IPS-20b (cell line): ENCODE measurements around the gene P2RY6.
A peak's percentile ranks its signal among the peaks of the same experiment; 100 is the strongest.

Source experiments
- H3K27ac ChIP-seq: one replicate; pipeline ENCODE4 v1.5.1; 2013; ENCODE audit warnings: low read length
- H3K27me3 ChIP-seq: 2 replicates; pipeline ENCODE4 v1.6.1; 2013; ENCODE audit warnings: mild to moderate bottlenecking, low read length, inconsistent platforms; ENCODE audit not compliant: insufficient read depth
- H3K36me3 ChIP-seq: 2 replicates; pipeline ENCODE4 v1.6.1; 2013; ENCODE audit warnings: low read depth, mild to moderate bottlenecking, inconsistent platforms, low read length, moderate library complexity; ENCODE audit not compliant: insufficient read depth
- H3K4me1 ChIP-seq: 2 replicates; pipeline ENCODE4 v1.6.1; 2013; ENCODE audit warnings: mild to moderate bottlenecking, control low read depth, inconsistent platforms, low read length, moderate library complexity; ENCODE audit not compliant: insufficient read depth
- H3K4me3 ChIP-seq: 2 replicates; pipeline ENCODE4 v1.5.1; 2013; ENCODE audit warnings: mild to moderate bottlenecking, low read length, inconsistent platforms
- H3K9ac ChIP-seq: 2 replicates; pipeline ENCODE4 v1.6.1; 2013; ENCODE audit warnings: low read depth, mild to moderate bottlenecking, inconsistent platforms, low read length, moderate library complexity
- H3K9me3 ChIP-seq: 2 replicates; pipeline ENCODE4 v1.6.1; 2013; ENCODE audit warnings: mild to moderate bottlenecking, low read depth, low read length, inconsistent platforms; ENCODE audit not compliant: insufficient read depth

Gene P2RY6

DNA sequence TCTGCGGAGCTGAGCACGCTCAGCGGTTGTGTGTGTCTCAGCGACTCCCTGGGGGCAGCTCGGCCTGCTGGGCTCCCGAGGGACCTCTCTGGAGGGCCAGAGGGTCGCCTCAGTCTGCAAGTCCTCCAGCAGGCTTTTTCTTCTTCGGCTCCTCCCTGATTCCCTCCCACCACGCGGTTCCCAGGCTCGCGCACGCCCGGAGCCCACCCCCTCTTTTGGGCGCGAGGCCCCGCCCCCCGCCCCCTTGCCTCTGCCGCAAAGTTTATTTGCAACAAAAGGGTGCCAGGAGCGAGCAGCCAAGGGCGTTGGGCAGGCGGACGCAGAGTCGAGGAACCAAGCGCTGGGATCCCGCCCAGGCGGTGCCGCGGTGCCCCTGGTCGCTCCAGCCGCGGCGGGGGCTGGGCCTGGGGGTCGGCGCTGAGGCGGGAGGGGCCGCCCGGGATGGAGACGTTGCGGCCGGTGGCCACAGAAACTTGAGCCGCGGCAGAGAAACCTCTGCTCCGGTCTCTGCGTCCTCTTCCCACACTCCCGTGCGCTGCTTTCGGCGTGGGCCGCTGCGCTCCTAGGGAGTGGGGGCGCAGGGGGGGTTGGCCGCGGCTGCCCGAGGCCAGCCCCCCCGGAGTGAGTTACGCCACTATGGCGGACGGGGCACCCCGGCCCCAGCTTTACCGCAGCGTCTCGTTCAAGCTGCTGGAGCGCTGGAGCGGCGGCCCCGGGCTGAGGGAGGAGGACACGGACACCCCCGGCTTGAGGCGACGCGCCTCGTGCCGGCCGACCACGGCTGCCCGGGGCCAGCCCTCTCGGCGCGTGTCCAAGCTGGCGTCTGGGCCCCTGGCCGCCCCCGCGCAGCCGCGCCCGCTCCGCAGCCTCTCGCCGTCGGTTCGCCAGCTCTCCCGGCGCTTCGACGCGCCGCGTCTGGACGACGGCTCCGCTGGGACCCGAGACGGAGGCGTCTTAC, 36.1 kb downstream of the P2RY6 start, which contains the start of gene ARHGEF17:
Gene ARHGEF17 (plus strand): TSS at position 274 of the 958 bp plus-strand sequence. CDS start 363 bp downstream, at position 637.
- H3K4me3 ChIP-seq = peak within 1 kb of the TSS; percentile 93
- no peak within 1 kb of the TSS for H3K27ac ChIP-seq
- peaks cover 63% of the 10 kb centered on the region for H3K27me3 ChIP-seq
- no peaks in the 10 kb centered on the region for H3K36me3 ChIP-seq
- no peaks in the 10 kb centered on the region for H3K9me3 ChIP-seq
- H3K9ac ChIP-seq = peak within 1 kb of the TSS; percentile 79
- peaks cover 6% of the 10 kb centered on the region; the same call in 1 of the 2 replicates for H3K4me1 ChIP-seq

DNA sequence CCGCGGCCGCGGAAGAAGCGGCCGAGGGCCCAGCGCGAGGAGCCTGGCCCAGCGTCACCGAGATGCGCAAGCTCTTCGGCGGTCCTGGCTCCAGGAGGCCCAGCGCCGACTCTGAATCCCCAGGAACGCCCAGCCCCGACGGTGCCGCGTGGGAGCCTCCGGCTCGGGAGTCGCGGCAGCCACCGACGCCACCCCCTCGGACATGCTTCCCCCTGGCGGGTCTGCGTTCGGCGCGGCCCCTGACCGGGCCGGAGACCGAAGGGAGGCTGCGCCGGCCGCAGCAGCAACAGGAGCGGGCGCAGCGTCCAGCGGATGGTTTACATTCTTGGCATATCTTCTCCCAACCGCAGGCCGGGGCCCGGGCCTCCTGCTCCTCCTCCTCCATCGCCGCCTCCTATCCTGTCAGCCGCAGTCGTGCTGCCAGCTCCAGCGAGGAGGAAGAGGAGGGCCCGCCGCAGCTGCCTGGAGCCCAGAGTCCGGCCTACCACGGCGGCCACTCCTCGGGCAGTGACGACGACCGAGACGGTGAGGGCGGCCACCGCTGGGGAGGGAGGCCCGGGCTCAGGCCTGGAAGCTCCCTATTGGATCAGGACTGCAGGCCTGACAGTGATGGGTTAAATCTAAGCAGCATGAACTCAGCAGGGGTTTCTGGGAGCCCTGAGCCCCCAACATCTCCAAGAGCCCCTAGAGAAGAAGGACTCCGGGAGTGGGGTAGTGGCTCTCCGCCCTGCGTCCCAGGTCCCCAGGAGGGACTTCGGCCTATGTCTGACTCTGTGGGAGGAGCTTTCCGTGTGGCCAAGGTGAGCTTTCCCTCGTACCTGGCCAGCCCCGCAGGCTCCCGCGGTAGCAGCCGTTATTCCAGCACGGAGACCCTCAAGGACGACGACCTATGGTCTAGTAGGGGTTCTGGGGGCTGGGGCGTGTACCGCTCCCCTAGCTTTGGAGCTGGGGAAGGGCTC, 37.1 kb downstream of the P2RY6 start:
- H3K9ac ChIP-seq = peak overlapping the region; percentile 65; the same call in 1 of the 2 replicates
- H3K27me3 ChIP-seq = peaks cover 63% of the 10 kb centered on the region
- H3K36me3 ChIP-seq = no peaks in the 10 kb centered on the region
- peaks cover 6% of the 10 kb centered on the region; the same call in 1 of the 2 replicates for H3K4me1 ChIP-seq
- H3K4me3 ChIP-seq = peak overlapping the region; percentile 93
- H3K27ac ChIP-seq = no peak overlapping the region
- no peaks in the 10 kb centered on the region for H3K9me3 ChIP-seq

DNA sequence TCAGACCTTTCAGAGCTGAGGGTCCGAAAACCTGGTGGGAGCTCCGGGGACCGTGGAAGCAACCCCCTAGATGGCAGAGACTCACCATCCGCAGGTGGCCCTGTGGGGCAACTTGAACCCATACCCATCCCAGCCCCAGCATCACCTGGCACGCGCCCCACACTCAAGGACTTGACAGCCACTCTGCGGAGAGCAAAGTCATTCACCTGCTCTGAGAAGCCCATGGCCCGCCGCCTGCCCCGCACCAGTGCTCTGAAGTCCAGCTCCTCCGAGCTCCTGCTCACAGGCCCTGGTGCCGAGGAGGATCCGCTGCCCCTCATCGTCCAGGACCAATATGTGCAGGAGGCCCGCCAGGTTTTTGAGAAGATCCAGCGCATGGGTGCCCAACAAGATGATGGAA, 37.9 kb downstream of the P2RY6 start:
- peaks cover 13% of the 10 kb centered on the region for H3K4me1 ChIP-seq
- H3K9ac ChIP-seq = no peak overlapping the region

DNA sequence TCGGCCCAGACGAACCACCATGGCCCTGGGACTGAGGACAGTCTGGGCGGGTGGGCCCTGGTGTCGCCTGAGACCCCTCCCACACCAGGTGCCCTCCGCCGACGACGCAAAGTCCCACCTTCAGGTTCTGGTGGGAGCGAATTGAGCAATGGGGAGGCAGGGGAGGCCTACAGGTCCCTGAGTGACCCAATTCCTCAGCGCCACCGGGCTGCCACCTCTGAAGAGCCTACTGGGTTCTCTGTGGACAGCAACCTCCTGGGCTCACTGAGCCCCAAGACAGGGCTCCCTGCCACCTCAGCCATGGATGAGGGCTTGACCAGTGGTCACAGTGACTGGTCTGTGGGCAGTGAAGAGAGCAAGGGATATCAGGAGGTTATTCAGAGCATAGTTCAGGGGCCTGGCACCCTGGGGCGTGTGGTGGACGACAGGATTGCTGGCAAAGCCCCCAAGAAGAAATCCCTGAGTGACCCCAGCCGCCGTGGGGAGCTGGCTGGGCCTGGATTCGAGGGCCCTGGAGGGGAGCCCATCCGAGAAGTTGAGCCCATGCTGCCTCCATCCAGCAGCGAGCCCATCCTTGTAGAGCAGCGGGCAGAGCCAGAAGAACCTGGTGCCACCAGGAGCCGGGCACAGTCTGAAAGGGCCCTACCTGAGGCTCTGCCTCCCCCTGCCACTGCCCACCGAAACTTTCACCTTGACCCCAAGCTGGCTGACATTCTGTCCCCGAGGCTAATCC, 38.7 kb downstream of the P2RY6 start:
- Histone ChIP-seq H3K27ac (no peak overlapping the region), H3K4me3 (no peak overlapping the region), H3K4me1 (peaks cover 15% of the 10 kb centered on the region), H3K27me3 (peaks cover 51% of the 10 kb centered on the region), H3K9me3 (no peaks in the 10 kb centered on the region), H3K9ac (no peak overlapping the region), H3K36me3 (no peaks in the 10 kb centered on the region)

More for the DNA sequence above, 37.9 kb downstream of the P2RY6 start:
- Histone ChIP-seq H3K4me3 (peak overlapping the region; percentile 93; the same call in 1 of the 2 replicates), H3K27me3 (peaks cover 58% of the 10 kb centered on the region), H3K27ac (no peak overlapping the region), H3K9me3 (no peaks in the 10 kb centered on the region), H3K36me3 (no peaks in the 10 kb centered on the region)

DNA sequence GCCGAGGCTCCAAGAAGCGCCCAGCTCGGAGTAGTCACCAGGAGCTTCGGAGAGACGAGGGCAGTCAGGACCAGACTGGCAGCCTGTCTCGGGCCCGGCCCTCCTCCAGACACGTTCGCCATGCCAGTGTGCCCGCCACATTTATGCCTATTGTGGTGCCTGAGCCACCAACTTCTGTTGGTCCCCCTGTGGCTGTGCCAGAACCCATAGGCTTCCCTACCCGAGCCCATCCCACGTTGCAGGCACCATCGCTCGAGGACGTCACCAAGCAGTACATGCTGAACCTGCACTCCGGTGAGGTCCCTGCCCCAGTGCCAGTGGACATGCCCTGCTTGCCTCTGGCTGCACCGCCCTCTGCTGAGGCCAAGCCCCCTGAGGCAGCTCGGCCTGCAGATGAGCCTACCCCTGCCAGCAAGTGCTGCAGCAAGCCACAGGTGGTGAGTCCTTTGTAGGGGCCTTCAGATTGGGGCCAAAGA, 39.3 kb downstream of the P2RY6 start:
- H3K27ac ChIP-seq = no peak overlapping the region
- H3K4me1 ChIP-seq = peaks cover 15% of the 10 kb centered on the region
- no peaks in the 10 kb centered on the region for H3K9me3 ChIP-seq
- no peak overlapping the region for H3K9ac ChIP-seq
- H3K4me3 ChIP-seq = no peak overlapping the region
- H3K36me3 ChIP-seq = no peaks in the 10 kb centered on the region
- H3K27me3 ChIP-seq = peaks cover 45% of the 10 kb centered on the region

DNA sequence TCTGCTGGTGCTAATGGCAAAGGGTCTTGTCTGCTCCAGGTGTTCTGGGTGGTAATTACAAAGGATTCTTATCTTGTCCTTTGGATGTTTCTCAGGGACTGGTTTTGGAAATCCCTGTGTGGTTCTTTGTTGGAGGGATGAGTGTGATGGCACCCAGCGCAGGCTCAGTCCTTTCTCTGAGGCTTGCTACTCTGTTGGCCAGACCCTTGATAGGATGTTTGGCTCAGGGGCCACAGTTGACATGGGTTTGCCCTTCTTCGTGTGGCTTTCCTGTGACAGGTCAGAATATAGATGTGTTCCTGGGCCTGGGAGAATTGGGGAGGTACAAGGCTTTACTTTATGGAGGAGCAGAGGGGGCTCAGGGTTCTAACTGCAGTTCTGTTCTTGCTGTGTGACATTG, 39.9 kb downstream of the P2RY6 start:
- no peak overlapping the region for H3K4me3 ChIP-seq
- H3K27me3 ChIP-seq = peaks cover 39% of the 10 kb centered on the region

DNA sequence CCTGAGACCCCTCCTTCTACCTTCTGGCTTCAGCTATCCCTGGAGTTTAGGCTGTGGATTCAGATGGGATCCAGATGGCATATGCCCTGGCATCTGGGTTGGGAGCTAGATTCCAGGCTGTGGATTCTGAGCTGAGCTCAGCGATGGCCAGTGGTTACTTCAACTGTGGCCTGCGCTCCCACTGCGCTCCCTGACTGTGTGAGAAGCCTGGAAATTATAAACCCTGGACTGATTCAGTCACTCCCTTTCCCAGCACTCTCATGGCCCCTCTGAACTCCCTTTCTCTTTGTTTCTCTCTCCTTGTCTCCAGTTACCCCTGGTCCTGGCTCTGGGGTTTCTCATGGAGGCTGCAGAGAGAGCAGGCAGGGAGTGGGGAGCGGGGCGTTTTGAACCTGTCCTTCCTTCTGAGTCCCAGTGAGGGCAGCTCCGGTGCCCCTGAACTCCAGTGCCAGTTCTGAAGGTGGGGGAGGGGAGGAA, 40.8 kb downstream of the P2RY6 start:
- no peak overlapping the region for H3K27ac ChIP-seq
- H3K27me3 ChIP-seq = peaks cover 38% of the 10 kb centered on the region
- no peaks in the 10 kb centered on the region for H3K36me3 ChIP-seq
- H3K4me1 ChIP-seq = peaks cover 9% of the 10 kb centered on the region
- H3K9ac ChIP-seq = 0 out of 2 replicates have a peak overlapping the region, but pooled peaks have one; percentile 13
- no peak overlapping the region for H3K4me3 ChIP-seq
- H3K9me3 ChIP-seq = no peaks in the 10 kb centered on the region

More for the DNA sequence above, 39.9 kb downstream of the P2RY6 start:
- Histone ChIP-seq H3K27ac (no peak overlapping the region), H3K4me1 (peaks cover 10% of the 10 kb centered on the region), H3K9me3 (no peaks in the 10 kb centered on the region), H3K36me3 (no peaks in the 10 kb centered on the region), H3K9ac (no peak overlapping the region)

DNA sequence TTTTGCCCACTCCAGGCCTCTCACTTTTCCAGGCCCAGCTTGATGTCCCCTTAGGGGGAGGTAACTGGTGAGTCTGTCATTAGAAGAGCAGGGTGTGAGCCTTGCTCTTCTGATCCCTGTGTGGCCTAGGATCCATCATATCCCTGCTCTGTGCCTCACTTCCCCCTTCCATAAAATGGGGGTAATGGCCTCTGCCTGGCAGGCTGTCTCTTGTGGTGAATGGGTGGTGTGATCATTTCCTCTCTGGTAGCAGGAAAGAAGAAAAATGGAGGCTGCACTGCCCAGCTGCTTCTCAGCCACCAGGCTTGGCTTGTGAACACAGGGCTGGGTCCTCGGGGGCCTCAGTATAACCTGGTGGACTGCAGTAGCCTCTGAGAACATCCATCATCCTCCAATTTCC, 41.5 kb downstream of the P2RY6 start:
- H3K4me3 ChIP-seq = no peak overlapping the region
- peaks cover 34% of the 10 kb centered on the region for H3K27me3 ChIP-seq
- no peak overlapping the region for H3K9ac ChIP-seq
- H3K36me3 ChIP-seq = no peaks in the 10 kb centered on the region
- peaks cover 9% of the 10 kb centered on the region for H3K4me1 ChIP-seq
- H3K27ac ChIP-seq = no peak overlapping the region
- H3K9me3 ChIP-seq = no peaks in the 10 kb centered on the region

DNA sequence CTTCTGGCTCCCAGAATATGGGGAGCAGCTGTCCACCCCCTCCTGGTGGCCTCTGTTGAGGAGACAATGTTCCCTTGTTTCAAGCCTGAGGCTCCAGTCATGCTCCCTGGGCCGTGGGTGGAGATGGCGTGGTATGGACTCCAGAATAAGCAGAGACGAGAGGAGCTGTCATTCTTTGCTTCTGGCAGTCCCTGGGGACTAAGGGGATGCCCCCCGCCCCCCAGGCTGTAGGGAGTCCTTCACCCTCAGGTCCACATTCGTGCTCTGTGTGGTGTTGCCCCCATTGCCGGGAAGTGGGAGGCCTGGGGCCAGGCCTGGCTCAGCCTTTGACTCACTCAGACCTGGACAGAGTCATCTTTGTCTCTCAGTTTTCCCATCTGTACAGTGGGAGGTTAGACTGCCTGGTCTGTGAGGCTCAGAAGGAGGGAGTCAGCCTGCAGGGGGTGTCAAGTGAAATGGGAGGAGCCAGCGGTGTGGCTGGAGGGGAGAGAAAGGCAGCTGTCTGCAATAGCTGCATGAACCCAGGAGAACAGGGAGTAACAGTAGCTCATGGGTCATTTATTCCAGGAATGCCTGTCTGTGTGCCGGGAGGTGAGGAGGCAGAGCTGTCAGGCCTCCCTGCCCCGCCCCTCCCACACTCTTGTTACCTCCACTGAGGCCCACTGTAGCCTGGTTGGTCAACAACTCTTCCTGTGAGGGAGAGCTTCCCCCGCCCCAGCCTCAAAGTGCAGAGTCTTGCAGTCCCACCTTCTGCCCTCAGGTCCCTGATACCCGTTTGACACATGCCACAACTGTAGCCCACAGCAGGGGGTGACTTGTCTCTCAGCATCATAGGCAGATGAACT, 42.2 kb downstream of the P2RY6 start:
- no peaks in the 10 kb centered on the region for H3K9me3 ChIP-seq
- H3K27me3 ChIP-seq = peaks cover 27% of the 10 kb centered on the region
- H3K9ac ChIP-seq = no peak overlapping the region
- no peak overlapping the region for H3K27ac ChIP-seq
- no peaks in the 10 kb centered on the region for H3K36me3 ChIP-seq
- H3K4me1 ChIP-seq = peaks cover 9% of the 10 kb centered on the region
- no peak overlapping the region for H3K4me3 ChIP-seq

DNA sequence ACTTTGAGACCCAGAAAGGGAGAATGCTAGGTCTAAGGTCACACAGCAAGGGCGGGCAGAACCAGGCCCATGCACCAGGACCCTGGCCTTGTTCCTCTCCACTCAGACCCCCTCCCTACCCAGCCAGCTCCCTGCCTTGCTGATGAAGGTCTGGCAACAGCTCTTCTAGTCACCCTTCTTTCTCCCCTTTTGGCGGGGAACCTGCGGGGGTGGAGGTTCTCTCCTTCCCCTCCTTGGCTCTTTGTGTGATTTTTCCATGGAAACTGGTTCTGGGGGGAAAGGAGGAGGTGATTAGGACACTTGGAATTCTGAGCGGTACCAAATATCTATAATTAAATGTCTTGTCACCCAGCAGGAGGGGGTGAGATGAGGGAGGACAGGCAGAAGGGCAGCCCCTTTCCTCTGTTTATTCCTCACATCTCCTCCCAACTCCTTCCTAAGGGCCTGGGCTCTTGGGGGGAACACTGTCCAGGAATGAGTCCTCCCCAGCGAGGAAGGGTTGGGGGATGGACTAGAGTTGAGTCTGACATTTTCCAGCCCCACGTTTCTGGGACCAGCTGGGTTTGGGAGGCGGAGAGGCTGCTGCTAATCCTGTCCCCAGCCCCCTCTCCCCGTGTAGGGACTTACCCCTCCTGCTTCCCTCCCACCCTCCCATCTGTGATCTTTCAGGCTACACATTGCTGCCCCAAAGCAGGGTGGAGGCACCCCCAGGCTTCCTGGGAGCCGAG, 43.3 kb downstream of the P2RY6 start:
- Histone ChIP-seq H3K9me3 (no peaks in the 10 kb centered on the region), H3K4me1 (peaks cover 9% of the 10 kb centered on the region), H3K27ac (no peak overlapping the region), H3K9ac (no peak overlapping the region), H3K36me3 (no peaks in the 10 kb centered on the region), H3K27me3 (peaks cover 16% of the 10 kb centered on the region), H3K4me3 (no peak overlapping the region)
